Measurements from ENCODE around the gene TRAF5.

DNA sequence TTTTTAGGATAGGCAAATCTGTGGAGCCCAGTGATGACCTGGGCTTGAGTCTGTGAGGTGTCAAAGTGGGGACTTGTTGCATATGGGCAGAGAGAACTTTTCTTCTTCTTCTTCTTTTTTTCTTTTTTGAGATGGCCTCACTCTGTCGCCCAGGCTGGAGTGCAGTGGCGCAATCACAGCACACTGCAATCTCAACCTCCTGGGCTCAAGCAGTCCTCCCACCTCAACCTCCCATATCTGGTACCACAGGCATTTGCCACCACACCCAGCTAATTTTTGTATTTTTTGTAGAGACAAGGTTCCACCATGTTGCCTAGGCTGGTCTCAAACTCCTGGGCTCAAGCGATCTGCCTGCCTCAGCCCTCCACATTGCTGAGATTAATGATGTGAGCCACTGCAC lies 85.0 kb downstream of the TRAF5 start:
- TF ChIP-seq, protein P1, sequence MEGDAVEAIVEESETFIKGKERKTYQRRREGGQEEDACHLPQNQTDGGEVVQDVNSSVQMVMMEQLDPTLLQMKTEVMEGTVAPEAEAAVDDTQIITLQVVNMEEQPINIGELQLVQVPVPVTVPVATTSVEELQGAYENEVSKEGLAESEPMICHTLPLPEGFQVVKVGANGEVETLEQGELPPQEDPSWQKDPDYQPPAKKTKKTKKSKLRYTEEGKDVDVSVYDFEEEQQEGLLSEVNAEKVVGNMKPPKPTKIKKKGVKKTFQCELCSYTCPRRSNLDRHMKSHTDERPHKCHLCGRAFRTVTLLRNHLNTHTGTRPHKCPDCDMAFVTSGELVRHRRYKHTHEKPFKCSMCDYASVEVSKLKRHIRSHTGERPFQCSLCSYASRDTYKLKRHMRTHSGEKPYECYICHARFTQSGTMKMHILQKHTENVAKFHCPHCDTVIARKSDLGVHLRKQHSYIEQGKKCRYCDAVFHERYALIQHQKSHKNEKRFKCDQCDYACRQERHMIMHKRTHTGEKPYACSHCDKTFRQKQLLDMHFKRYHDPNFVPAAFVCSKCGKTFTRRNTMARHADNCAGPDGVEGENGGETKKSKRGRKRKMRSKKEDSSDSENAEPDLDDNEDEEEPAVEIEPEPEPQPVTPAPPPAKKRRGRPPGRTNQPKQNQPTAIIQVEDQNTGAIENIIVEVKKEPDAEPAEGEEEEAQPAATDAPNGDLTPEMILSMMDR (IDR thresholded peaks at IDR 0.05), result no peak
- TF ChIP-seq POLR2A (IDR thresholded peaks at IDR 0.05), result no peak

Data from adrenal gland (tissue), 5 donors.